Keratinocyte (primary cell): ENCODE measurements around the gene YWHAE. TPM values are rescaled to one million over a fixed set of nuclear protein-coding genes. Genes with fewer than 3 reads are reported as not detected.

Experiments
- DNase-seq: peaks from one replicate; pipeline ENCODE4 v3.0.0-alpha.2; 2011; ENCODE audit warnings: low read depth, missing footprints, low spot score
- FAIRE-seq: peaks from 2 replicates; lab custom pipeline; 2011; peaks lifted over from hg19 to GRCh38; lab: Jason Lieb, UNC
- H2AFZ ChIP-seq: 2 replicates; pipeline ENCODE4 v1.6.0; 2012; ENCODE audit warnings: low read length, control low read depth, inconsistent platforms; ENCODE audit not compliant: control insufficient read depth
- H3K27ac ChIP-seq: 2 replicates; pipeline ENCODE4 v1.5.1; 2011; ENCODE audit warnings: low read length; ENCODE audit not compliant: control insufficient read depth, insufficient read depth
- H3K27me3 ChIP-seq: 3 replicates; pipeline ENCODE4 v1.6.0; 2011; ENCODE audit warnings: low read length; ENCODE audit not compliant: control insufficient read depth, insufficient read depth; ENCODE audit errors: extremely low read depth
- H3K36me3 ChIP-seq, 2 experiments: 2 replicates in 1 of 2; 3 replicates in 1 of 2; pipeline ENCODE4 v1.5.1; 2011; ENCODE audit warnings: low read length in 2 of 2, mild to moderate bottlenecking in 1 of 2; ENCODE audit not compliant: control insufficient read depth in 2 of 2, insufficient read depth in 2 of 2; ENCODE audit errors: extremely low read depth in 1 of 2
- H3K4me1 ChIP-seq: 3 replicates; pipeline ENCODE4 v1.5.1; 2011; ENCODE audit warnings: low read length; ENCODE audit not compliant: control insufficient read depth, insufficient read depth; ENCODE audit errors: extremely low read depth
- H3K4me2 ChIP-seq: 3 replicates; pipeline ENCODE4 v1.6.0; 2011; ENCODE audit warnings: low read depth, low read length; ENCODE audit not compliant: control insufficient read depth, insufficient read depth; ENCODE audit errors: extremely low read depth
- H3K4me3 ChIP-seq, 3 experiments: fragments of 200-600 bp in 1 of 3; sonication (generic) in 1 of 3; 2 replicates in 2 of 3; 3 replicates in 1 of 3; pipeline ENCODE4 v1.5.1; 2011 to 2016; ENCODE audit warnings: low read length in 3 of 3, mild to moderate bottlenecking in 3 of 3, control low read depth in 2 of 3, inconsistent platforms in 1 of 3, low read depth in 1 of 3, mixed read lengths in 1 of 3, mixed run types in 1 of 3, moderate library complexity in 1 of 3; ENCODE audit not compliant: control insufficient read depth in 2 of 3, insufficient read depth in 2 of 3; ENCODE audit errors: extremely low read depth in 1 of 3
- H3K79me2 ChIP-seq: 2 replicates; pipeline ENCODE4 v1.6.0; 2012; ENCODE audit warnings: low read length; ENCODE audit not compliant: control insufficient read depth, insufficient read depth
- H3K9ac ChIP-seq: 3 replicates; pipeline ENCODE4 v1.6.0; 2011; ENCODE audit warnings: low read length; ENCODE audit not compliant: control insufficient read depth, insufficient read depth; ENCODE audit errors: extremely low read depth
- H3K9me1 ChIP-seq: 3 replicates; pipeline ENCODE4 v1.6.0; 2011; ENCODE audit warnings: low read length; ENCODE audit not compliant: control insufficient read depth, insufficient read depth; ENCODE audit errors: extremely low read depth
- H3K9me3 ChIP-seq: 2 replicates; pipeline ENCODE4 v1.5.1; 2012; ENCODE audit warnings: low read depth, low read length; ENCODE audit not compliant: control insufficient read depth
- H4K20me1 ChIP-seq: 3 replicates; pipeline ENCODE4 v1.6.0; 2011; ENCODE audit warnings: low read length; ENCODE audit not compliant: control insufficient read depth, insufficient read depth; ENCODE audit errors: extremely low read depth
- EZH2 ChIP-seq: IDR thresholded peaks from one replicate; pipeline ENCODE4 v1.6.1; 2012; ENCODE audit warnings: inconsistent platforms, mild to moderate bottlenecking, low read length, moderate library complexity
- dilution Hi-C: fragments of 300-500 bp; cut with MboI; formaldehyde crosslinking; loops from one replicate; pipeline ENCODE4 v1.7.0; 2020; ENCODE audit warnings: low sequenced_read_pairs; ENCODE audit not compliant: extremely low pct_ligation_motif_present
- polyA plus RNA-seq, 5 experiments: library from polyadenylated mRNA; depleted of rRNA in 3 of 5; stranded (reverse) in 3 of 5; stranded (forward) in 1 of 5; unstranded in 1 of 5; fragments of >200 nt; gene quantifications; 1 replicate in 1 of 5; 2 replicates in 3 of 5; 3 replicates in 1 of 5; pipeline versions ENCODE4 v1.2.1 to v1.2.3, GENCODE V29; 2011 to 2012; ENCODE audit warnings: missing spikeins in 2 of 5, low read depth in 1 of 5, low replicate concordance in 1 of 5
- TF ChIP-seq, protein P1 (sequence below), 3 experiments: IDR thresholded peaks in 1 of 3; conservative IDR thresholded peaks in 1 of 3; optimal IDR thresholded peaks in 1 of 3; 2 replicates in 2 of 3; 3 replicates in 1 of 3; pipeline versions ENCODE3 to v1.5.1; 2011; ENCODE audit warnings: low read length in 3 of 3, mild to moderate bottlenecking in 3 of 3, moderate library complexity in 2 of 3, control low read depth in 1 of 3, inconsistent platforms in 1 of 3; ENCODE audit not compliant: insufficient read depth in 2 of 3; ENCODE audit errors: extremely low read depth in 1 of 3

YWHAE gene
- polyA plus RNA-seq, 1 donor (not counting 4 experiments of a cell fraction or from before 2014, with no cell fraction given): 739 TPM

DNA sequence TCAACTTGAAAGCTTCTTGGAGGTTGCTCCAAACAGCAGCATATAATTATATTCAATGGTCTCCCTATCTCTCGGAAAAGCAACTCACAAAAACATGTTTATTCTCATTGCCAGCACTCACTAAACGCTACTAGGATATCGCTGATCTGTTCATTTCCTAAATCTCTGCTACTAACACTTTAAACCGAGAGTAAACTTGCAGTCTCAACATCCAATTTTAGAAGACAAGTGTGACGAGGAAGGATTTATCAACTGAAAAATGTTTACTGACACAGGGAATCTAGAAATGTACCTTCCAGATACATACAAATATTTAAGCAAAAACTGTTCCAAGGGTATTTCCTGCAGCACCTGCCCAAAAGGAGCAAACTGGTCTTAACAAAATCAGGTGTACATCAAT, 56.5 kb downstream of the YWHAE start:
- no peak for DNase-seq
- Histone ChIP-seq H4K20me1 (peaks cover 20% of the 10 kb centered on the region), H3K9me1 (no peaks in the 10 kb centered on the region), H3K27ac (no peak overlapping the region), H3K9ac (no peak overlapping the region), H3K36me3 (peaks cover 17 to 37% of the 10 kb centered on the region in 2 experiments), H3K79me2 (peaks cover 36% of the 10 kb centered on the region), H3K9me3 (no peaks in the 10 kb centered on the region), H3K4me1 (peaks cover 6% of the 10 kb centered on the region), H2AFZ (no peak overlapping the region), H3K27me3 (no peaks in the 10 kb centered on the region), H3K4me2 (no peak overlapping the region), H3K4me3 (no peak overlapping the region)
- dilution Hi-C loops: no loop called here
- TF ChIP-seq, protein P1, sequence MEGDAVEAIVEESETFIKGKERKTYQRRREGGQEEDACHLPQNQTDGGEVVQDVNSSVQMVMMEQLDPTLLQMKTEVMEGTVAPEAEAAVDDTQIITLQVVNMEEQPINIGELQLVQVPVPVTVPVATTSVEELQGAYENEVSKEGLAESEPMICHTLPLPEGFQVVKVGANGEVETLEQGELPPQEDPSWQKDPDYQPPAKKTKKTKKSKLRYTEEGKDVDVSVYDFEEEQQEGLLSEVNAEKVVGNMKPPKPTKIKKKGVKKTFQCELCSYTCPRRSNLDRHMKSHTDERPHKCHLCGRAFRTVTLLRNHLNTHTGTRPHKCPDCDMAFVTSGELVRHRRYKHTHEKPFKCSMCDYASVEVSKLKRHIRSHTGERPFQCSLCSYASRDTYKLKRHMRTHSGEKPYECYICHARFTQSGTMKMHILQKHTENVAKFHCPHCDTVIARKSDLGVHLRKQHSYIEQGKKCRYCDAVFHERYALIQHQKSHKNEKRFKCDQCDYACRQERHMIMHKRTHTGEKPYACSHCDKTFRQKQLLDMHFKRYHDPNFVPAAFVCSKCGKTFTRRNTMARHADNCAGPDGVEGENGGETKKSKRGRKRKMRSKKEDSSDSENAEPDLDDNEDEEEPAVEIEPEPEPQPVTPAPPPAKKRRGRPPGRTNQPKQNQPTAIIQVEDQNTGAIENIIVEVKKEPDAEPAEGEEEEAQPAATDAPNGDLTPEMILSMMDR (optimal IDR thresholded peaks at IDR 0.05 in 1 of 3, IDR thresholded peaks at IDR 0.05 in 1 of 3, conservative IDR thresholded peaks at IDR 0.05 in 1 of 3; ENCODE audit: extremely low read depth in 1 of 3, insufficient read depth in 2 of 3, low read length in 3 of 3): no peak
- TF ChIP-seq EZH2: no peak
- no peak for FAIRE-seq

DNA sequence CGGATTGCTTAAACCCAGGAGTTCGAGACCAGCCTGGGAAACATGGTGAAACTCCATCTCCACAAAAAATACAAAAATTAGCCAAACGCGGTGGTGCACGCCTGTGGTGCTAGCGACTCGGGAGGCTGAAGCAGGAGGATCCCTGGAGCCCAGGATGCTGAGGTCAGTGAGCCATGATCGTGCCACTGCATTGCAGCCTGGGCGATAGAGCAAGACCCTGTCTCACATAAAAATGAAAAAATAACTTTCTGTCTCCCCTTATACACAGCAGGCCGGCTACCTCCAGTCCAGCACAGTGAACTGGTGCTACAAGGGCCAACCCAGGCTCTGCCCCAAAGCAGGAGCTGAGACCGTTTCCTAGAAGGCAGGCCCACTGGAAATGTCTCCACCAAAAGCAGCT, 59.7 kb downstream of the YWHAE start:
- no peak overlapping the region for H2AFZ ChIP-seq
- dilution Hi-C loops: no loop called here
- no peak for FAIRE-seq

More for the DNA sequence above, 59.7 kb downstream of the YWHAE start:
- Histone ChIP-seq H3K9ac (no peak overlapping the region), H3K4me2 (no peak overlapping the region), H3K27ac (no peak overlapping the region), H3K9me3 (no peaks in the 10 kb centered on the region), H3K4me3 (no peak overlapping the region), H3K9me1 (no peaks in the 10 kb centered on the region), H3K27me3 (no peaks in the 10 kb centered on the region), H4K20me1 (peaks cover under 1% of the 10 kb centered on the region), H3K4me1 (no peaks in the 10 kb centered on the region), H3K79me2 (peaks cover 5% of the 10 kb centered on the region), H3K36me3 (peaks cover 8 to 17% of the 10 kb centered on the region in 2 experiments)
- DNase-seq: no peak
- TF ChIP-seq, protein P1 (optimal IDR thresholded peaks at IDR 0.05 in 1 of 3, IDR thresholded peaks at IDR 0.05 in 1 of 3, conservative IDR thresholded peaks at IDR 0.05 in 1 of 3; ENCODE audit: extremely low read depth in 1 of 3, insufficient read depth in 2 of 3, low read length in 3 of 3): no peak
- TF ChIP-seq EZH2: no peak
